ENCODE measurements around the gene EIF4G3. TPM values are rescaled to one million over a fixed set of nuclear protein-coding genes. Genes with fewer than 3 reads are reported as not detected.

EIF4G3 gene
- total and polyA plus RNA-seq, 2 of the 8 experiments (the other 6 are each of a cell fraction or from before 2014, with no cell fraction given): 47.5 to 66.6 TPM

- Histone ChIP-seq H2AFZ (ENCODE audit: low read length) (no peak overlapping the region), H3K9ac (replicated peaks in 1 of 4; ENCODE audit: extremely low read depth in 1 of 4, low read depth in 3 of 4, low read length in 3 of 4) (no peak overlapping the region), H3K4me2 (ENCODE audit: insufficient read depth in 1 of 2, low read depth in 2 of 2, low read length in 2 of 2) (no peak overlapping the region), H3K18ac (ENCODE audit: extremely low read depth, low read length) (no peak overlapping the region), H2BK120ac (replicated peaks; ENCODE audit: low read depth, low read length) (no peak overlapping the region), H2BK20ac (ENCODE audit: low read length) (no peak overlapping the region), H3K56ac (replicated peaks; ENCODE audit: insufficient read length, low read depth, low read length) (no peak overlapping the region), H2BK5ac (ENCODE audit: low read depth, low read length) (no peak overlapping the region), H2BK12ac (ENCODE audit: low read depth, low read length) (no peak overlapping the region), H3K9me3 (ENCODE audit: insufficient read depth in 2 of 2, low read depth in 1 of 2, low read length in 1 of 2) (no peaks in the 10 kb centered on the region), H3K36me3 (ENCODE audit: control insufficient read depth in 2 of 4, insufficient read depth in 4 of 4, low read length in 3 of 4) (no peaks in the 10 kb centered on the region), H3K79me1 (ENCODE audit: low read depth, low read length) (no peaks in the 10 kb centered on the region), H3K27me3 (replicated peaks in 1 of 4; ENCODE audit: control insufficient read depth in 3 of 4, extremely low read depth in 1 of 4, insufficient read depth in 3 of 4, low read length in 3 of 4) (no peaks in the 10 kb centered on the region), H4K20me1 (replicated peaks in 1 of 2; ENCODE audit: control insufficient read depth in 1 of 2, insufficient read depth in 2 of 2, low read length in 2 of 2) (peaks cover 1 to 4% of the 10 kb centered on the region in 2 experiments), H3K27ac (ENCODE audit: low read depth, low read length) (no peak overlapping the region), H4K5ac (ENCODE audit: insufficient read length, low read depth, low read length) (no peak overlapping the region), H3K4ac (replicated peaks; ENCODE audit: insufficient read length, low read depth, low read length) (no peak overlapping the region), H4K91ac (replicated peaks; ENCODE audit: insufficient read length, low read length) (no peak overlapping the region), H3K4me1 (replicated peaks in 1 of 4; ENCODE audit: control insufficient read depth in 3 of 4, insufficient read depth in 4 of 4, low read length in 3 of 4) (no peaks in the 10 kb centered on the region), H3K4me3 (ENCODE audit: extremely low read depth in 1 of 4, insufficient read depth in 2 of 4, low read depth in 3 of 4, low read length in 4 of 4) (no peak overlapping the region), H2BK15ac (ENCODE audit: low read length) (no peak overlapping the region), H3K23ac (ENCODE audit: insufficient read length) (no peak overlapping the region), H2AK5ac (ENCODE audit: low read depth, low read length) (no peak overlapping the region), H3K79me2 (ENCODE audit: control insufficient read depth in 1 of 2, insufficient read depth in 2 of 2, low read length in 2 of 2) (peaks cover 0 to 60% of the 10 kb centered on the region in 2 experiments; a peak in 2 of 4 replicates), H3K14ac (ENCODE audit: insufficient read length) (no peak overlapping the region), H4K8ac (ENCODE audit: extremely low read depth, insufficient read depth, low read length) (no peak overlapping the region), H3K23me2 (ENCODE audit: low read depth, low read length) (no peaks in the 10 kb centered on the region)
- ChIA-PET POLR2A (ENCODE audit: partially characterized antibody) (no interaction called here), CTCF (ENCODE audit: partially characterized antibody) (interaction anchor here (0.9 kb wide), 1 partner anchor 16 kb away, joined by 4 read pairs; no protein-coding TSS in a partner anchor)
- DNase-seq (ENCODE audit: low read depth in 1 of 2, low spot score in 2 of 2) (no peak), FAIRE-seq (no peak)
- 85% methylated on average over 3 of the region's 3 CpGs; no CpG with 5 or more reads in 1 of the 2 experiments for WGBS, 2 experiments (ENCODE audit: extremely low coverage in 1 of 2, insufficient coverage in 1 of 2, insufficient read length in 1 of 2, insufficient replicate concordance in 2 of 2, low coverage in 1 of 2, low lambda C conversion rate in 2 of 2, missing lambda C conversion rate in 1 of 2)
- TF ChIP-seq JUND (IDR thresholded peaks at IDR 0.05; ENCODE audit: low read length): no peak
- TF ChIP-seq YY1 (IDR thresholded peaks at IDR 0.05; ENCODE audit: low read depth, low read length): no peak
- TF ChIP-seq GABPA (IDR thresholded peaks at IDR 0.05; ENCODE audit: borderline replicate concordance, insufficient read depth, low read length): no peak
- no peak for TF ChIP-seq RNF2 (IDR thresholded peaks at IDR 0.05; ENCODE audit: borderline replicate concordance, low read depth, low read length, missing control alignments, poor library complexity, severe bottlenecking)
- TF ChIP-seq HDAC2 (IDR thresholded peaks at IDR 0.05; ENCODE audit: borderline replicate concordance in 1 of 2, low read depth in 2 of 2, low read length in 2 of 2): no peak
- no peak for TF ChIP-seq EGR1 (IDR thresholded peaks at IDR 0.05; ENCODE audit: borderline replicate concordance, low read depth, low read length)
- no peak for TF ChIP-seq HDAC6 (IDR thresholded peaks at IDR 0.05; ENCODE audit: low read depth, low read length)
- no peak for TF ChIP-seq SP1 (IDR thresholded peaks at IDR 0.05; ENCODE audit: low read depth, low read length)
- TF ChIP-seq E2F6 (IDR thresholded peaks at IDR 0.05): no peak
- no peak for TF ChIP-seq SIN3A (conservative IDR thresholded peaks at IDR 0.05 in 1 of 2, IDR thresholded peaks at IDR 0.05 in 1 of 2; ENCODE audit: low read depth in 1 of 2, low read length in 2 of 2)
- TF ChIP-seq RFX5 (IDR thresholded peaks at IDR 0.05; ENCODE audit: borderline replicate concordance, low read depth, low read length): no peak
- TF ChIP-seq TAF7 (optimal IDR thresholded peaks at IDR 0.05; ENCODE audit: borderline replicate concordance, low read depth, low read length): no peak
- no peak for TF ChIP-seq SRF (IDR thresholded peaks at IDR 0.05; ENCODE audit: low read depth, low read length)
Observed at GRCh38 chr1:21032741-21033140, 144.0 kb downstream of the EIF4G3 start.
